Fibroblast of skin of right quadriceps (primary cell): ENCODE results near the gene LINC01488.

Experiments
- DNase-seq: peaks from one replicate; pipeline ENCODE4 v3.0.0-alpha.2; 2013

Gene LINC01488

DNA sequence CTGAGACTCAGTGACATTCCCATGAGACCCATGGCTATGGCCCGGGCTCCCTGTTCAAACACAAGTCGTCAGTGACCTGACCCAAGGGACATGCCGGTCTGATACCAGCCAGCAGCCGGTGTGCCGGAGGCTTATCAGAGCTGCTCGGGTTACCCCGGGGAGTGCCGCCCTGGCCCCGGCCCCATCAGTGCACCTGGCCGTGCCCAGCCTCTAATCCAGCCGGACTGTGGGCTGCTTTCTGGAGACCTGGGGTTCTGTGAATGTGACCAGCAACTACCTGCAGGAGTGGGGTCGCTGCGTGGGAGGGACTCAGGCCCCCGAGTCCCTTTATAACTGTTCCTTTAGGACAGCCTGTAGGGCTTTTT is 52.7 kb downstream of the LINC01488 start:
- DNase-seq, result no peak

DNA sequence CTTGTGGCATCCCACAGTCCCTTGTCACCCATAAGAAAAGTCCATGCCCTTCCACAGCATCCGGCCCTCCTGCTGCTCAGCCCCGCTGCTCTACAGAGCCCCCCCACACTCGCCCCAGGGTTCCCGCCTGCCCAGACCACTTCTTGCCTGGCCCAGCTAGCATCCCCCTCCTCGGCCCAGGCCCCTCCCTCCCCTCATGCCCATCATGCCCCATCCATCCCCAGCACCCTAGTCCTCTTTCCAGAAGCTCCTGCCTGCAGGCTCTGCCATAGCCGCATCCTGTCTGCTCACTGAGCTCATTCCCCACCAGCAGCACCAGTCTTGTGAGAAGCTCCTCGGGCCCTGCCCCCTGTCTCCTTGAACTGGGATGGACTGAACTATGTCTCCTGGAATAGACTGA is 54.4 kb downstream of the LINC01488 start:
- DNase-seq, result no peak

DNA sequence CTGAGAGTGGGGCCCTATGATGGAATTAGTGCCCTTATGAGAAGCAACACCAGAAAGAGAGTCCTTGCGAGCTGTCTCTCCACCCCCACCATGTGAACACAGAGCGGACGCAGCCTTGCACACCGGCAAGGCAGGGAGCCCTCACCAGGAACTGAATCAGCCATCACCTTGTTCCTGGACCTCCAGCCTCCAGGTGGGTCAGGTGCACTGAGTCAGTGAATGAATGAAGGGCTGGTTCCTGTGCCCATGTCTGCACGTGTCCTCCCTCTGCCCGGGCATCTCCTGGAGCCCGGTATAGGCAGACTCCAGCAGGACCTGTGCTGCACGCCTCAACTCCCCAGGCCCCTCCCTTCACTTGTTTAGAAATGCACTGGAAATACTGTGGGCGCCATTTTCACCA is 54.9 kb downstream of the LINC01488 start:
- no peak for DNase-seq

DNA sequence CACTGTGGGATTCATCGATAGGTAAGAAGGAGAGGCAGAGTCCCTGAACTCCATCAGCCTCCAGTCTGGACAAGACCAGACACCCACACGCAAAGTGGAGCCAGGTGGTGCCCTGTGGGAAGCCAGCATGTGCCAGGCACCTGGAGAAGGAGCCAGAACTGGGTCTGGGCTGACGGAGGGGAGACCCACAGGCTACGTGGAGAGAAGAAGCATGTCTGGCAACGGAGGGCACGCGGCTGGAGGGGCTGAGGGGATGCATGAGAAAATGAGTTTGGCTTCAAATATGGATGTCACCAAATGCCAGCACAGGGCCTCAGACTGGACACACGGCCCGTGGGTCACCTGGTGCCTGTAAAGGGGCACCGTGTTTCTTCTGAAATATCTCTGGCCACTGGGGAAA is 55.7 kb downstream of the LINC01488 start:
- no peak for DNase-seq

DNA sequence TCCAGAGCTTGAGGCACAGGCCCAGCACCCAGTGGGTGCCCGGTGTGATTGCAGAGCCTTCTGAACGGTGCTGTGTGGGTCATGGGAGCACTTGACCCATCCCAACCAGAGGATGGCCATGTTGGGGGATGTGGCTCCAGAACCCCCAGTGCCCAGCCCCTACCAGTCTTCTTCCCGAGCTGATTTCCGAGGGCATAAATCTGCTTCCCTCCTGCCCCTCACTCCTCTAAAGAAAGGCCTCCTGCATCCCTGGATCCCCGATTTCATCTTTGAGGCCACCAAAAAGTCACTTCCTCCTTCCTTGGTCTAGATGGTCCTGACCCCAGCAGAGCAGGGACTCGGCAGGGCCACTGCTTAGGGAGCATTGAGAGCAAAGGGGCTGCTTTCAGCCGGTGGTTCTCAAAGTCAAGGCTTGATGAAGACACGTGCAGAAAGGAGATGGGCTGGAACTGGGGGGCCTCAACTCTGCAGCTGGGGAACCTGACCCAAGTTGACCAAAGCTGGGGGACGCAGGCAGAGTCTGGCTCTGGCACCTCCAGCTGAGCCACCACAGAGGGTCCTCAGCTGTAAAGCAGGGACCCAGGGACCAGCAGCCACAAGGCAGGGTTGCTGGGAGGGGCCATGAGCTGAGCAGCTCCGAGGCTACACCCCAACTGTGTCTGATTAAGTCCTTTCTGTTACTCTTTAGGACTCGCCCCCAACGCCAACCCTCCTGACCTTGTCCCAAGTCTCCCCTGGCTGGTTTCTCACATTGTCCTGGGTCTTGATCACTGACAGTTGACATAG is 56.6 kb downstream of the LINC01488 start:
- no peak for DNase-seq

DNA sequence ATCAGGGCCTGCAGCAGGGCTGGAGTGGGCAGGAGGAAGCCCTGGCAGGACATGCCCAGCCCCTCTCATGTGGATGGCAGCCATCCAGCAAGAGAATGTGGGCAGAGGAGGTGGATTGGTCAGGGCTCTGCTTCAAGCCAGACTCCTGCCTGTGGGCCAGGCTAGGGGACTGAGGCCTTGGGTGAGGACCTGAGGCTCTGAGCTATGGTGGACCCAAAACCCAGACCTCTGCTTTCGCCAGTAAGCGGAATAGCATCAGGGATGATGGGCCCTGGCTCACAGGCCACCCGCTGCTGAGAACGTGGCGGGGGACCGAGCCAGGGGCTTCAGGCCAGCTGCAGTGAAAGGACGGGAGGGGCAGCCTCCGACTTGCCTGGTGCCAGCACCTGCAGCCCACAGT is 57.4 kb downstream of the LINC01488 start:
- DNase-seq, result no peak

DNA sequence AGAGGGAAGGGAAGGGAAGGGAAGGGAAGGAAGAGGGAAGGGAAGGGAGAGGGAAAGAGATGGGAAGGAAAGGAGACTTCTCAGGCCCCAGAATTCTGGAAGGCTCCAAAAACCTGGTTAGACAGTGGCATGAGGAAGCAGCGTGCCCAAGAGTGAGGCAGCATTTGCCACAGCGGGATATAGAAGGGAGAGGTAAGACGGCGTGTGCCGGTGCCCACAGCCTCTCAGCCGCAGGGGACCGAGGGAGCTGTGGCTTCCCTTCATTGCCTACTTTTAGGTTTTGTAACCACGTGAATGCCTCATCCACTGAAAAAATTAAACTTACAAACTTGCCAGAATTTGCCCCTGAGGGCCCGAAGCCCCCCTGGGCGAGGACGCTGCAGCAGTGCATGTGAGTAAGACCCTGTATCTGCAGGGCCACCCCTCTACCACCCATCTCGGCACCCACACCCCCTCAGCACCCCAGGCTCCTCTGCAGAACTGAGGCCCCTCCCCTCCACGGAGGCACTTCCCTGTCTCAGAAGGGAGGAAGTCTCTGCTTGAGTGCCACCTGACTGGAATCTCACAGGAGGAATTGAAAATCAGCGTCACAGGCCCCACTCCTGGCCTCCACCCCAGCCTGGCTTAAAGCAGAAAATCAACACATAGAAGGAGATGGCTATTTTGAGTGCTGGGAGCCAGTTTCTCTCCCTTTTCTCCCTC is 58.1 kb downstream of the LINC01488 start:
- DNase-seq, result no peak

DNA sequence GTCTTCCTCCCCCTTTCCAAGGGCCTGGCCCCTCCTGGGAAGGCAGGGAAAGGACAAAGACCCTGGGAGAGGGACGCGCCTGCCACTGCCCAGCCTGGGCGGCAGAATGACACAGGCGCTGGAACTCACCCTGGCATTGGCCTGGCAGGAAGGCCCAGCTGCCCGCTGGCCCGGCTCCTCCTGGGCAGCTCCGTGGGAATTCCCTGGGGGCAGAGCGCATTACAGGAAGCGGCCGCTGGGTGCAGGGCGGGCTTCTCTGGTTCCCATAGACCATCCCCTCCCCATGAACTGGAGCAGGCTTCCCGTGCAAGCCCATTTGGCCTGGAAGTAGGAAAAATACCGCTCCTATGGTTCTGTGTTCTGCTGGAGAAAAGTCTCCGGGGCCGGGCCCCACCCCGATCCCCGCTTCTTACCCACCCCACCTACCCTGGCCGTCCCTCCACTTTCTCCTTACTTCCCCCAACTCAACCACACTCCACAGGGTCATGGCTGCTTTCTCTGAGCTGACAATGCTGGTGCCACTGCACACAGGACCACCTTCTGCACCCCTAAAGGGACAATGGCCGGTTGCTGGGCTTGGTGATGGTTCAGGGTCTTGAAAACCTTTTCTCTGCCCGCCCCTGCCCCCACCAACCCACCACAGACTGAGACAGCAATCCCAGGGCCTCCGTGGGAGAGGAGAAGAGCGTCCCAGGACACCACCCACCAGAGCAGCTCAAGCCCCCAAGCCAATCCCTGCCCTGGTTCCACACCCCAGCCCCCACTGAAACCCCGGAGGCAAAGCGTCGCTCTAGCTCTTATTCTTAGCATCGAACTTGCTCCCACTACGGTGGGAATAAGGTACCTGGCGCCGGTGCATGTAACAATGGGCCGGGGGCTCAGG is 58.9 kb downstream of the LINC01488 start:
- no peak for DNase-seq

DNA sequence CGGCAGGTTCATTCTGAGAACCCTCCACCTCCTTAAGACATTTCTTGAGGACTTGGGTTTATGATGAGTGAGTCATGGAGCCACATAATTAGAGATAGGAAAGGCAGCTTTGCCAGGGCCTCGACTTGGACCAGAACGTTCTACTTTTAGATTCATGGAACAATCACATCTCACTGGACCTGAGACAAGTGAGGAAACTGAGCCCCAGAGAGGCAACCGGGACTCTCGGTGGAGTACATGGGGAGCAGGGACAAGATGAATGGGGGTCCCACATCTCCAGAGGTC is 59.5 kb downstream of the LINC01488 start:
- DNase-seq, result no peak

DNA sequence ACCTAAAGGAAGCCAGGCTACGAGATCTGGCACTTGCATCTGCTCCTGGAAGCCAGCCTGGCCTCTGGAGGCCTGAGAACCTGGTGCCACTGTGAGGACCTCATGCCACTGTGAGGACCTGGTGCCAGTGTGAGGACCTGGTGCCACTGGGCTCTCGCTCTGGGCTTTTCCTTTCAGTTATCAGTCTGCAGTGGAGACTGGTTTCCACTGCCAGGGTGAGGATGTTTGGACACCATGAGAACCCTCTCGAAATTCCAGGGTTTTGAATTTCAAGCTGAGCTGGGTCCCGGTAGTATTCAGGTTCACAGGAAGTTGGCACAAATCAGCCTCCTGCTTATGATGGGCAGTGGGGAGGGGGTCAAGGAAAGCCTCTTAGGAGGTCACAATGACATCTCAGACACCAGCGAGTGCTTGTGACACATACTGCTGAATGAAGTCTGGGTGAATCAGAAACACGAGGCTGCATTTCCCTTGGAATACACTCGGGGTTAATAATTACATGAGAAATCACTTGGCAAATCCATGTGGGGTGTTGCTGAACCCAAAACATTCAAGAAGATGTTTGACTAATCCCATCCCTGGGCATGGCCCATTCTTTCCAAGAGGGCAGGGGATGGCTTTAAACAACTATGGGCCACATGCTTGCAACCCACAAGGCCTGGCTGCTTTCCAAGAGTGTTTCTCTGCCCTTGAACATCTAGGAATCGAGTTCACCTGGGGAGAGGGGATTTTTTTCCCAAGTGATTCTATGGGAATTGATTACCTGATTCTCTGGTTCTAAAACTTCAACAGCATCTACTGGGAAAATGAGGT is 60.2 kb downstream of the LINC01488 start:
- peak; percentile 37 for DNase-seq

DNA sequence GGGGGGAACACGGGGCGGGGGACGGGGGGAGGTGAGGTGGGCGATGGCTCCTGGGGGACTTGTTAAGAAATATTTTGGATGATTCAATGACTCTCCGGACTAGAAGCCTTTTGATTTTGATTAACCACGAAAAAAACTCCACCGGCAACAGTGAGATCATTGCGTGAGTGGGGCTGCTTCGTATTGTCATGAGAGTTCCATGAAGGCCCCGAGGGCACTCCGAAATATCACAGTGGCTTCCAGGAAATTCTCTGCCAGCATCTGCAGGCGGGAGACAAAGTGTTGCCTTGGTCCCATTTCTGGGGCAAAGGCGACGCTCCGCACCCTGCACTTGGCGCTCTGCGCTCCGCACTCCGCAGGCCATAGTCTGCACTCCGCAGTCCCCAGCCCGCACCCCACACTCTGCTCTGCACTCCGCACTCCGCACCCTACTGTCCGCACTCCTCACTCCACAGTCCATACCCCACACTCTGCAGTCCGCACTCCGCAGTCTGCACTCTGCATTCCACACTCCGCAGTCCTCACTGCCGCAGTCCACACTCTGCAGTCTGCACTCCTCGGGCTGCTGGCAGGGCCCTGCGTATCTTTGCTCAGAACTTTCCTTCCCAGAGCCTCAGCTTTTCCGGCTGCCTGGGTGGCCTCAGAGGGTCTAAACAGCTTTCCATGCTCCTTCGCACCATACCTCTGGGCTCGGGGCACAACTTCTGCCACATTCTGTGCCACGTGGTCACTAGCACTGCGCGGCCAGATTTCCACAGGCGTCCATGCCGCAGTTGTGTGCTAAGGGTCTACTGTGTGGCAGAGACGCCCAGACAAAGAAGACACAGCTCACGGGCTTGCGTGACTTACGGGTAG is 61.1 kb downstream of the LINC01488 start:
- peak; percentile 21 for DNase-seq
